CD4-positive, alpha-beta T cell treated with Interleukin-17A for 1 hour (primary cell): ENCODE results near the gene ZNF367.

Experiments
- DNase-seq: peaks from one replicate; pipeline ENCODE4 v3.0.0-alpha.2; 2020

The ZNF367 gene

GRCh38 chr9:96348261-96348660 lies 69.9 kb downstream of the ZNF367 start:
- DNase-seq, result no peak

GRCh38 chr9:96345551-96345950 lies 72.6 kb downstream of the ZNF367 start:
- DNase-seq, result no peak

- no peak for DNase-seq
These were observed 73.6 kb downstream of the ZNF367 start for GRCh38 chr9:96344458-96345180.

GRCh38 chr9:96343515-96344360 lies 74.4 kb downstream of the ZNF367 start:
- no peak for DNase-seq

GRCh38 chr9:96342571-96343245 lies 75.5 kb downstream of the ZNF367 start:
- DNase-seq, result no peak

- DNase-seq, result no peak
These were observed 77.5 kb downstream of the ZNF367 start for GRCh38 chr9:96340707-96341106.

- DNase-seq, result no peak
These were observed 79.9 kb downstream of the ZNF367 start for GRCh38 chr9:96338299-96338698.
